ENCODE data around the gene SPDYE4. TPM values are rescaled to one million over a fixed set of nuclear protein-coding genes. Genes with fewer than 3 reads are reported as not detected.

SPDYE4 gene
- total and polyA plus RNA-seq, 9 donors, result not detected

GRCh38 chr17:8781776-8782175, 23.4 kb upstream of the SPDYE4 start:
- no peak overlapping the region for H3K27ac ChIP-seq
- no peaks in the 10 kb centered on the region for H3K27me3 ChIP-seq
- H3K4me1 ChIP-seq (ENCODE audit: insufficient read depth), result no peaks in the 10 kb centered on the region
- 77 to 82% (median 77%) methylated on average over 4 of the region's 4 CpGs for WGBS, 3 donors
- H3K4me3 ChIP-seq, result no peak overlapping the region
- no peaks in the 10 kb centered on the region for H3K9me3 ChIP-seq
- no peaks in the 10 kb centered on the region for H3K36me3 ChIP-seq
- DNase-seq, result no peak
- intact Hi-C loops (cut with DNase I), result loop anchor here in 2 of 4 donors (10.0 kb wide), 1 partner anchor 367 kb away; no protein-coding TSS in a partner anchor
- TF ChIP-seq POLR2A (IDR thresholded peaks at IDR 0.05), result no peak
- TF ChIP-seq CTCF (IDR thresholded peaks at IDR 0.05), result no peak
- no peak for TF ChIP-seq EP300 (IDR thresholded peaks at IDR 0.05)

DNA sequence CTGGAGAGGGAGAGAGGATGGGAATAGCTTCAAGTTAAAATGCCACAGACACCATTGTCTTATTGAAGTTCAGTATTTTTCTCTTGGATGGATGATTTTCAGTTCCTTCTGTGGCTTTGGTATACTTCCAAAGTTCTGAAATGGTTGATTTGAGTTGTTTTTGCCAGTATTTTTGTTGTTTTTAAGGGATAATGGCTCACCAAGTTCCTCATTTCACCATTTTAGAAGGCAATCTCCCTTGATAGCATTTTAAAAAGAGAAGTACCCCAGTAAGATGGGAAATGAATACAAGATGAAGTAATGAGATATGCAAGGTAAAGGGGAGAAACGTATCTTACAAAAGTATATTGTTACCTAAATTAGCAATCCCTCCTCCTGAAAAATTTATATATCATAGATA, 18.5 kb upstream of the SPDYE4 start:
- Histone ChIP-seq H3K9me3 (no peaks in the 10 kb centered on the region), H3K27ac (no peak overlapping the region), H3K36me3 (no peaks in the 10 kb centered on the region), H3K4me3 (no peak overlapping the region), H3K27me3 (no peaks in the 10 kb centered on the region), H3K4me1 (ENCODE audit: insufficient read depth) (no peaks in the 10 kb centered on the region)
- TF ChIP-seq POLR2A (IDR thresholded peaks at IDR 0.05), result no peak
- DNase-seq, result no peak
- 72 to 81% (median 74%) methylated on average over 1 of the region's 1 CpG for WGBS, 3 donors
- intact Hi-C loops (cut with DNase I), result no loop called here

DNA sequence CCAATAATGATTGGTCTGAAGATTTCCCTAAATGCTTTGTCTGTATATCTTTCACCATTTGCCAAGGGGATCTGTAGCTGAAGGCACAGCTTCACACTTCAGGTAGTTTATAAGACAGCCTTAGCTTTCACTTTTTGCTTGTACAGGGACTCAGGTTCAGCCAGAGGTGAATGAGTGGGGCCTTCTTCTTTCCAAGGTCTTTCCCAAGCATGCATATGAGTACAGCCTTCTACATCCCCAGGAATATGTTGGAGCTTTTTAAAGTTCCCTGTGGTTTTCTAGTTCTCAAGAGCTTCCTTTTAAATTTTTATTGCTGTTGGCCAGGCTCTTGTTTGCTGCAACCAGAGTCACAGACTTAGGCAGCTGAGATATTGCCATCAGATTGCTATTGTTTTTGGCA, 17.9 kb upstream of the SPDYE4 start:
- no peak overlapping the region for H3K4me3 ChIP-seq
- no peak overlapping the region for H3K27ac ChIP-seq
- no peaks in the 10 kb centered on the region for H3K27me3 ChIP-seq
- no peaks in the 10 kb centered on the region for H3K36me3 ChIP-seq
- TF ChIP-seq EP300 (IDR thresholded peaks at IDR 0.05) (no peak), POLR2A (IDR thresholded peaks at IDR 0.05) (no peak), CTCF (IDR thresholded peaks at IDR 0.05) (no peak)
- intact Hi-C loops (cut with DNase I), result no loop called here
- no peaks in the 10 kb centered on the region for H3K4me1 ChIP-seq (ENCODE audit: insufficient read depth)
- DNase-seq, result no peak
- no peaks in the 10 kb centered on the region for H3K9me3 ChIP-seq

GRCh38 chr17:8766731-8767130, 8.4 kb upstream of the SPDYE4 start:
- no peaks in the 10 kb centered on the region for H3K9me3 ChIP-seq
- no peaks in the 10 kb centered on the region for H3K36me3 ChIP-seq
- no peak for TF ChIP-seq POLR2A (IDR thresholded peaks at IDR 0.05)
- TF ChIP-seq CTCF (IDR thresholded peaks at IDR 0.05), result no peak
- no peak for TF ChIP-seq EP300 (IDR thresholded peaks at IDR 0.05)
- H3K27me3 ChIP-seq, result no peaks in the 10 kb centered on the region
- H3K27ac ChIP-seq, result no peak overlapping the region
- 57 to 67% (median 66%) methylated on average over 2 of the region's 2 CpGs for WGBS, 3 donors
- intact Hi-C loops (cut with DNase I), result no loop called here
- no peak for DNase-seq
- no peaks in the 10 kb centered on the region for H3K4me1 ChIP-seq (ENCODE audit: insufficient read depth)
- no peak overlapping the region for H3K4me3 ChIP-seq

DNA sequence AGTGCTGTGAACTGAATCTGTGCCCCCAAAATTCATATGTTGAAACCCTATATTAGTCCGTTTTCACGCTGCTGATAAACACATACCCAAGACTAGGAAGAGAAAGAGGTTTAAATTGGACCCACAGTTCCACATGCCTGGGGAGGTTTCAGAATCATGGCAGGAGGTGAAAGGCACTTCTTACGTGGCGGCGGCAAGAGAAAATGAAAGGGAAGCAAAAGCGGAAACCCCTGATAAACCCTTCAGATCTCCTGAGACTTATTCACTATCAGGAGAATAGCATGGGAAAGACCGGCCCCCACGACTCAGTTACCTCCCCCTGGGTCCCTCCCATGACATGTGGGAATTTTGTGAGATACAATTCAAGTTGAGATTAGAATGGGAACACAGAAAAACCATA, 3.7 kb upstream of the SPDYE4 start:
- no peak for DNase-seq
- Histone ChIP-seq H3K27ac (no peak overlapping the region), H3K4me1 (ENCODE audit: insufficient read depth) (no peaks in the 10 kb centered on the region), H3K27me3 (no peaks in the 10 kb centered on the region), H3K4me3 (no peak overlapping the region), H3K36me3 (no peaks in the 10 kb centered on the region), H3K9me3 (no peaks in the 10 kb centered on the region)
- TF ChIP-seq POLR2A (IDR thresholded peaks at IDR 0.05) (no peak), CTCF (IDR thresholded peaks at IDR 0.05) (no peak), EP300 (IDR thresholded peaks at IDR 0.05) (no peak)
- intact Hi-C loops (cut with DNase I), result no loop called here
- WGBS, 3 donors, result 81 to 88% (median 84%) methylated on average over 8 of the region's 8 CpGs
